GM12878 (cell line): ENCODE results near the gene UBA6. TPM values are rescaled to one million over a fixed set of nuclear protein-coding genes. Genes with fewer than 3 reads are reported as not detected.

Experiments
- ATAC-seq: fragments of 200-7000 bp; cut with Tn5 transposase; 3 replicates; pipeline ENCODE4 v1.9.1; 2020; ENCODE audit warnings: mild to moderate bottlenecking, moderate library complexity
- BruUV-seq: library from RNA; stranded (reverse); fragments of 400-500 nt; replicated peaks from 2 replicates; lab custom pipeline; 2021; lab: Mats Ljungman, UMichigan
- CTCF ChIA-PET: fragments of 300-600 bp; sonication (Branson Sonifier 250); formaldehyde crosslinking; extraction: SDS; loops from one replicate; lab custom pipeline; 2021; ENCODE audit warnings: inconsistent platforms; lab: Yijun Ruan, JAX
- POLR2A ChIA-PET: fragments of 350-600 bp; formaldehyde crosslinking; extraction: SDS; loops from one replicate; lab custom pipeline; 2021; ENCODE audit warnings: inconsistent platforms; lab: Charles Lee
- RAD21 ChIA-PET: fragments of 300-600 bp; sonication (Branson Sonifier 250); formaldehyde crosslinking; loops from one replicate; lab custom pipeline; 2023; ENCODE audit warnings: antibody characterized with exemption; ENCODE audit not compliant: unreplicated experiment; lab: Charles Lee
- SMC1A ChIA-PET: fragments of 300-600 bp; sonication (Branson Sonifier 250); formaldehyde crosslinking; loops from one replicate; lab custom pipeline; 2023; ENCODE audit not compliant: unreplicated experiment, uncharacterized antibody; lab: Charles Lee
- DNase-seq: peaks from one replicate; pipeline ENCODE4 v3.0.0-alpha.2; 2011; ENCODE audit warnings: low read depth, low spot score
- FAIRE-seq: peaks from 3 replicates; lab custom pipeline; 2011; peaks lifted over from hg19 to GRCh38; lab: Jason Lieb, UNC
- H2AFZ ChIP-seq: 2 replicates; pipeline ENCODE4 v1.6.0; 2011; ENCODE audit warnings: low read depth, low read length, control low read depth; ENCODE audit not compliant: control insufficient read depth
- H3K27ac ChIP-seq: 2 replicates; pipeline ENCODE4 v1.5.1; 2011; ENCODE audit warnings: control low read depth; ENCODE audit not compliant: control insufficient read depth, insufficient read depth
- H3K27me3 ChIP-seq, 2 experiments: replicated peaks in 1 of 2; 2 replicates each; pipeline versions ENCODE4 v1.6.0 to v1.6.1; 2011; ENCODE audit warnings: low read length in 1 of 2; ENCODE audit not compliant: control insufficient read depth in 2 of 2, insufficient read depth in 2 of 2
- H3K36me3 ChIP-seq, 2 experiments: 2 replicates each; pipeline ENCODE4 v1.5.1; 2011; ENCODE audit warnings: low read length in 1 of 2; ENCODE audit not compliant: control insufficient read depth in 2 of 2, insufficient read depth in 2 of 2
- H3K4me1 ChIP-seq: 2 replicates; pipeline ENCODE4 v1.6.1; 2011; ENCODE audit warnings: mild to moderate bottlenecking, low read length, moderate library complexity, mixed read lengths; ENCODE audit not compliant: control insufficient read depth, insufficient read depth
- H3K4me2 ChIP-seq: 2 replicates; pipeline ENCODE4 v1.6.0; 2011; ENCODE audit warnings: control low read depth; ENCODE audit not compliant: control insufficient read depth, insufficient read depth
- H3K4me3 ChIP-seq: fragments of 200-600 bp; sonication (generic); 2 replicates; pipeline ENCODE4 v1.5.1; 2016
- H3K79me2 ChIP-seq: 2 replicates; pipeline ENCODE4 v1.6.0; 2011; ENCODE audit warnings: low read length; ENCODE audit not compliant: control insufficient read depth, insufficient read depth
- H3K9ac ChIP-seq: 2 replicates; pipeline ENCODE4 v1.8.0; 2011; ENCODE audit warnings: low read length, control low read depth, mixed read lengths; ENCODE audit not compliant: control insufficient read depth, insufficient read depth
- H3K9me3 ChIP-seq: replicated peaks from 3 replicates; pipeline ENCODE4 v1.5.1; 2011; ENCODE audit warnings: mild to moderate bottlenecking, low read length; ENCODE audit not compliant: control insufficient read depth, insufficient read depth
- H4K20me1 ChIP-seq: 2 replicates; pipeline ENCODE4 v1.6.0; 2011; ENCODE audit not compliant: control insufficient read depth, insufficient read depth
- BACH1 ChIP-seq: fragments of 450-650 bp; IDR thresholded peaks from 2 replicates; pipeline ENCODE4 v1.6.1; 2017; ENCODE audit warnings: mild to moderate bottlenecking, borderline replicate concordance
- DPF2 ChIP-seq: fragments of 450-650 bp; IDR thresholded peaks from 2 replicates; pipeline ENCODE4 v1.6.1; 2017; ENCODE audit warnings: mild to moderate bottlenecking
- EZH2 ChIP-seq: IDR thresholded peaks from 2 replicates; pipeline ENCODE4 v1.6.1; 2012; ENCODE audit warnings: low read depth, mild to moderate bottlenecking, control low read depth, inconsistent platforms, low read length, borderline replicate concordance; ENCODE audit not compliant: control insufficient read depth
- FOXM1 ChIP-seq: IDR thresholded peaks from 2 replicates; pipeline ENCODE4 v1.6.1; 2012; ENCODE audit warnings: low read depth, mild to moderate bottlenecking, inconsistent platforms, low read length, moderate library complexity
- GATAD2B ChIP-seq: fragments of 450-650 bp; conservative IDR thresholded peaks from 2 replicates; pipeline ENCODE4 v1.6.1; 2017; ENCODE audit warnings: low read depth, mild to moderate bottlenecking, moderate library complexity
- LARP7 ChIP-seq: fragments of 450-650 bp; IDR thresholded peaks from 2 replicates; pipeline ENCODE4 v1.6.1; 2017; ENCODE audit warnings: mild to moderate bottlenecking
- NR2C2 ChIP-seq: IDR thresholded peaks from 2 replicates; pipeline ENCODE4 v1.6.1; 2011; ENCODE audit warnings: borderline replicate concordance, low read depth; ENCODE audit not compliant: control insufficient read depth, insufficient read length
- NRF1 ChIP-seq: conservative IDR thresholded peaks from 2 replicates; pipeline ENCODE4 v1.6.1; 2011; ENCODE audit warnings: mild to moderate bottlenecking, low read depth, low read length, improper control_type of control experiment
- PAX5 ChIP-seq: IDR thresholded peaks from 2 replicates; pipeline ENCODE4 v1.6.1; 2011; ENCODE audit warnings: low read depth, low read length, borderline replicate concordance
- STAT1 ChIP-seq: fragments of 450-650 bp; conservative IDR thresholded peaks from 2 replicates; pipeline ENCODE4 v1.6.1; 2014; ENCODE audit warnings: antibody characterized with exemption, mild to moderate bottlenecking
- TCF3 ChIP-seq: IDR thresholded peaks from 2 replicates; pipeline ENCODE4 v1.6.1; 2012; ENCODE audit warnings: low read depth, mild to moderate bottlenecking, low read length, borderline replicate concordance; ENCODE audit not compliant: insufficient read depth
- YBX1 ChIP-seq: fragments of 450-650 bp; IDR thresholded peaks from 2 replicates; pipeline ENCODE4 v1.6.1; 2016; ENCODE audit warnings: antibody characterized with exemption
- YY1 ChIP-seq: IDR thresholded peaks from 2 replicates; pipeline ENCODE4 v1.6.1; 2011; ENCODE audit warnings: low read depth, mild to moderate bottlenecking, low read length
- ZZZ3 ChIP-seq: IDR thresholded peaks from 2 replicates; pipeline ENCODE4 v1.6.1; 2011; ENCODE audit warnings: low read depth; ENCODE audit not compliant: control insufficient read depth, insufficient read length
- WGBS: methylation state at CpG from one replicate; pipeline ENCODE4 v1.1.6; 2016; ENCODE audit warnings: low lambda C conversion rate; ENCODE audit not compliant: insufficient replicate concordance, insufficient coverage; ENCODE audit errors: missing lambda C conversion rate; 5-methylcytosine and 5-hydroxymethylcytosine counted together
- in situ Hi-C: fragments of 300-500 bp; cut with MboI; formaldehyde crosslinking; loops from 9 replicates; pipeline ENCODE4 v1.14.3; 2018; ENCODE audit warnings: mixed read lengths
- intact Hi-C: fragments of 100-400 bp; cut with micrococcal nuclease; formaldehyde crosslinking; loops from one replicate; pipeline ENCODE4 v1.14.2; 2022; ENCODE audit not compliant: unreplicated experiment
- polyA plus RNA-seq, 11 experiments: library from polyadenylated mRNA; depleted of rRNA in 4 of 11; unstranded in 6 of 11; stranded (reverse) in 5 of 11; fragments of >200 nt; fragmentation: Nextera tagmentation in 4 of 11; fragmentation: Illumina TruSeq in 1 of 11; extraction: Ambion mirVana in 4 of 11; extraction: Trizol in 1 of 11; gene quantifications; 1 replicate in 1 of 11; 2 replicates in 10 of 11; pipeline versions ENCODE4 v1.2.1 to v1.2.3, GENCODE V29; 2011 to 2016; ENCODE audit warnings: inconsistent platforms in 2 of 11, missing spikeins in 2 of 11, low read depth in 1 of 11
- total RNA-seq, 4 experiments: library from RNA; depleted of rRNA in 3 of 4; stranded (reverse); fragments of >200 nt in 3 of 4; fragmentation: Illumina TruSeq in 1 of 4; extraction: Trizol in 1 of 4; gene quantifications; 2 replicates each; pipeline versions ENCODE4 v1.2.1 to v1.2.3, GENCODE V29; 2013 to 2021
- TF ChIP-seq, protein P1 (sequence below): fragments of 450-650 bp; IDR thresholded peaks from 2 replicates; pipeline ENCODE4 v1.6.1; 2016; ENCODE audit warnings: mild to moderate bottlenecking
- TF ChIP-seq, protein P2 (sequence below): IDR thresholded peaks from 2 replicates; pipeline ENCODE4 v1.6.1; 2012; ENCODE audit warnings: low read length, inconsistent platforms
- TF ChIP-seq, protein P3 (sequence below): fragments of 450-650 bp; formaldehyde crosslinking; IDR thresholded peaks from 2 replicates; pipeline ENCODE4 v1.4.0; 2022; ENCODE audit warnings: mild to moderate bottlenecking, moderate library complexity
- TF ChIP-seq, protein P4 (sequence below): IDR thresholded peaks from 2 replicates; pipeline ENCODE4 v1.6.1; 2011; ENCODE audit warnings: low read depth, low read length, improper control_type of control experiment, borderline replicate concordance

The UBA6 gene
- total and polyA plus RNA-seq, 10 of the 15 experiments (the other 5 are each of a cell fraction or from before 2014, with no cell fraction given), result 7.9 to 70.6 (median 34.7) TPM

DNA sequence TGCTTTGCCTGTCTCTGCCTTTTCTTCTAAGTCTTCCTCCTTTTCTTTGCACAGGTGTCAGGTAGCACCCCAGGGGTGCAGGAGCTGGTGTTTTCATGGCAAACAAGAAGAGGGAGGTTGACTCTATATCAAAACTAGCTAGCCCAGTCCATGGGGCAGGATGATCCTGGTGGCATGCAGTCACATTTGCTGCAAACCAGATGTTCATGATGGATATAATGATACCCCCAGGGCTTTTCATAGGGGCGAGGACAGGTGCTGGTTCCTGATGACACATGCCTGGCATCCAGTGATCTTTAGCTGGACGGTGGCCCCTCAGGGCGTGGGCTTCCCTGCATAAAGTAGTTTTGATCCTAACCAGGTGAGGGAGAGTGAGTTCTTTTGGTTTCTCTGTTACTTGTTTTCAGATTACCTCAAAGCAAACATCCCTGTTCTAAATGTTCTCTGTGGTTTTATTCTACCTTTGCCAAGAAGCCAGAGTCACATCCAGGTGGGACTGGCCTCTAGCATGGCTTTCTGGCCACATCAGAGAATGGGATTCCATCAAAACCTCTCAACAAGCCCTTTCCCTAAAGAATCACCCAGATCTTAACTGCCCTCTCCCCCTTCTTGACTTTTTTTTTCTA, 11.2 kb upstream of the UBA6 start:
- intact Hi-C loops, result no loop called here
- no peaks in the 10 kb centered on the region for H3K4me1 ChIP-seq
- no peak overlapping the region for H3K4me3 ChIP-seq
- CTCF ChIA-PET, result interaction anchor here (1.2 kb wide), 1 partner anchor 11 kb away, joined by 3 read pairs; no protein-coding TSS in a partner anchor
- H3K9ac ChIP-seq, result no peak overlapping the region
- peaks cover 2% of the 10 kb centered on the region; the same call in 2 of the 3 replicates for H3K9me3 ChIP-seq
- no peaks in the 10 kb centered on the region for H4K20me1 ChIP-seq
- no peak for ATAC-seq
- POLR2A ChIA-PET, result no interaction called here
- H3K79me2 ChIP-seq, result peaks cover 3% of the 10 kb centered on the region
- FAIRE-seq, result no peak
- SMC1A ChIA-PET, result interaction anchor here (1.6 kb wide), 1 partner anchor 37 kb away, joined by 3 read pairs; no protein-coding TSS in a partner anchor
- BruUV-seq, result no TSS peak
- in situ Hi-C loops, result no loop called here
- TF ChIP-seq, protein P1, sequence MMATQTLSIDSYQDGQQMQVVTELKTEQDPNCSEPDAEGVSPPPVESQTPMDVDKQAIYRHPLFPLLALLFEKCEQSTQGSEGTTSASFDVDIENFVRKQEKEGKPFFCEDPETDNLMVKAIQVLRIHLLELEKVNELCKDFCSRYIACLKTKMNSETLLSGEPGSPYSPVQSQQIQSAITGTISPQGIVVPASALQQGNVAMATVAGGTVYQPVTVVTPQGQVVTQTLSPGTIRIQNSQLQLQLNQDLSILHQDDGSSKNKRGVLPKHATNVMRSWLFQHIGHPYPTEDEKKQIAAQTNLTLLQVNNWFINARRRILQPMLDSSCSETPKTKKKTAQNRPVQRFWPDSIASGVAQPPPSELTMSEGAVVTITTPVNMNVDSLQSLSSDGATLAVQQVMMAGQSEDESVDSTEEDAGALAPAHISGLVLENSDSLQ, result no peak
- TF ChIP-seq, protein P2, sequence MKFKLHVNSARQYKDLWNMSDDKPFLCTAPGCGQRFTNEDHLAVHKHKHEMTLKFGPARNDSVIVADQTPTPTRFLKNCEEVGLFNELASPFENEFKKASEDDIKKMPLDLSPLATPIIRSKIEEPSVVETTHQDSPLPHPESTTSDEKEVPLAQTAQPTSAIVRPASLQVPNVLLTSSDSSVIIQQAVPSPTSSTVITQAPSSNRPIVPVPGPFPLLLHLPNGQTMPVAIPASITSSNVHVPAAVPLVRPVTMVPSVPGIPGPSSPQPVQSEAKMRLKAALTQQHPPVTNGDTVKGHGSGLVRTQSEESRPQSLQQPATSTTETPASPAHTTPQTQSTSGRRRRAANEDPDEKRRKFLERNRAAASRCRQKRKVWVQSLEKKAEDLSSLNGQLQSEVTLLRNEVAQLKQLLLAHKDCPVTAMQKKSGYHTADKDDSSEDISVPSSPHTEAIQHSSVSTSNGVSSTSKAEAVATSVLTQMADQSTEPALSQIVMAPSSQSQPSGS, result no peak
- TF ChIP-seq FOXM1 (no peak), DPF2 (no peak), YY1 (no peak), GATAD2B (no peak), PAX5 (no peak), STAT1 (no peak), TCF3 (no peak), LARP7 (no peak), ZZZ3 (no peak), NRF1 (no peak), EZH2 (no peak), BACH1 (no peak), NR2C2 (no peak), YBX1 (no peak)
- TF ChIP-seq, protein P3, sequence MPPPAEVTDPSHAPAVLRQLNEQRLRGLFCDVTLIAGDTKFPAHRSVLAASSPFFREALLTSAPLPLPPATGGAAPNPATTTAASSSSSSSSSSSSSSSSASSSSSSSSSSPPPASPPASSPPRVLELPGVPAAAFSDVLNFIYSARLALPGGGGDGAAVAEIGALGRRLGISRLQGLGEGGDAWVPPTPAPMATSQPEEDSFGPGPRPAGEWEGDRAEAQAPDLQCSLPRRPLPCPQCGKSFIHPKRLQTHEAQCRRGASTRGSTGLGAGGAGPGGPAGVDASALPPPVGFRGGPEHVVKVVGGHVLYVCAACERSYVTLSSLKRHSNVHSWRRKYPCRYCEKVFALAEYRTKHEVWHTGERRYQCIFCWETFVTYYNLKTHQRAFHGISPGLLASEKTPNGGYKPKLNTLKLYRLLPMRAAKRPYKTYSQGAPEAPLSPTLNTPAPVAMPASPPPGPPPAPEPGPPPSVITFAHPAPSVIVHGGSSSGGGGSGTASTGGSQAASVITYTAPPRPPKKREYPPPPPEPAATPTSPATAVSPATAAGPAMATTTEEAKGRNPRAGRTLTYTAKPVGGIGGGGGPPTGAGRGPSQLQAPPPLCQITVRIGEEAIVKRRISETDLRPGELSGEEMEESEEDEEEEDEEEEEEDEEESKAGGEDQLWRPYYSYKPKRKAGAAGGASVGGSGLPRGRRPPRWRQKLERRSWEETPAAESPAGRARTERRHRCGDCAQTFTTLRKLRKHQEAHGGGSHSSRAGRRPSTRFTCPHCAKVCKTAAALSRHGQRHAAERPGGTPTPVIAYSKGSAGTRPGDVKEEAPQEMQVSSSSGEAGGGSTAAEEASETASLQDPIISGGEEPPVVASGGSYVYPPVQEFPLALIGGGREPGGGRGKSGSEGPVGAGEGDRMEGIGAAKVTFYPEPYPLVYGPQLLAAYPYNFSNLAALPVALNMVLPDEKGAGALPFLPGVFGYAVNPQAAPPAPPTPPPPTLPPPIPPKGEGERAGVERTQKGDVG (CRISPR knock-in tag), result no peak
- TF ChIP-seq, protein P4, sequence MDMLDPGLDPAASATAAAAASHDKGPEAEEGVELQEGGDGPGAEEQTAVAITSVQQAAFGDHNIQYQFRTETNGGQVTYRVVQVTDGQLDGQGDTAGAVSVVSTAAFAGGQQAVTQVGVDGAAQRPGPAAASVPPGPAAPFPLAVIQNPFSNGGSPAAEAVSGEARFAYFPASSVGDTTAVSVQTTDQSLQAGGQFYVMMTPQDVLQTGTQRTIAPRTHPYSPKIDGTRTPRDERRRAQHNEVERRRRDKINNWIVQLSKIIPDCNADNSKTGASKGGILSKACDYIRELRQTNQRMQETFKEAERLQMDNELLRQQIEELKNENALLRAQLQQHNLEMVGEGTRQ, result no peak
- no peaks in the 10 kb centered on the region for H3K27me3 ChIP-seq
- DNase-seq, result no peak
- H2AFZ ChIP-seq, result no peak overlapping the region
- H3K27ac ChIP-seq, result no peak overlapping the region
- no peaks in the 10 kb centered on the region; a peak in 1 of 4 replicates for H3K36me3 ChIP-seq
- RAD21 ChIA-PET, result no interaction called here
- no peak overlapping the region for H3K4me2 ChIP-seq
- WGBS, result 78% methylated on average over 3 of the region's 3 CpGs
